SK-N-SH (cell line): Measurements from ENCODE around the gene CLC. TPM values are rescaled to one million over a fixed set of nuclear protein-coding genes. Genes with fewer than 3 reads are reported as not detected.

Source experiments
- CTCF ChIA-PET: fragments of 300-600, 350-600 bp; formaldehyde crosslinking; extraction: SDS; loops from one replicate; lab custom pipeline; 2021; lab: Yijun Ruan, JAX
- POLR2A ChIA-PET: fragments of 350-600 bp; sonication (Branson Sonifier 250); formaldehyde crosslinking; extraction: SDS; loops from one replicate; lab custom pipeline; 2020; ENCODE audit warnings: antibody characterized with exemption, inconsistent platforms; lab: Yijun Ruan, JAX
- DNase-seq: peaks from one replicate; pipeline ENCODE4 v3.0.0; 2012
- H2AFZ ChIP-seq: fragments of 200-600 bp; sonication (generic); 2 replicates; pipeline ENCODE4 v1.8.1; 2016; ENCODE audit warnings: antibody characterized with exemption, mild to moderate bottlenecking, low read depth
- H3F3A ChIP-seq: fragments of 200-600 bp; sonication (generic); replicated peaks from 2 replicates; pipeline ENCODE3; 2016; ENCODE audit warnings: antibody characterized with exemption, mild to moderate bottlenecking; ENCODE audit not compliant: insufficient read depth
- H3K27ac ChIP-seq, 2 experiments: fragments of 200-500 bp in 1 of 2; fragments of 200-600 bp in 1 of 2; sonication (Bioruptor generic) in 1 of 2; sonication (generic), shearing (Covaris generic) in 1 of 2; 2 replicates each; pipeline versions ENCODE4 v1.5.1 to v1.6.1; 2014 to 2016; ENCODE audit warnings: low read depth in 2 of 2, inconsistent platforms in 1 of 2, low read length in 1 of 2, mild to moderate bottlenecking in 1 of 2, mixed read lengths in 1 of 2
- H3K27me3 ChIP-seq: fragments of 200-600 bp; sonication (generic), shearing (Covaris generic); 2 replicates; pipeline ENCODE4 v1.6.1; 2016; ENCODE audit warnings: mixed run types; ENCODE audit not compliant: insufficient read depth
- H3K36me3 ChIP-seq, 2 experiments: fragments of 200-500 bp in 1 of 2; fragments of 200-600 bp in 1 of 2; sonication (Bioruptor generic) in 1 of 2; sonication (generic) in 1 of 2; replicated peaks in 1 of 2; 2 replicates each; pipeline versions ENCODE3 to v1.5.1; 2014 to 2016; ENCODE audit warnings: low read length in 1 of 2, mild to moderate bottlenecking in 1 of 2; ENCODE audit not compliant: insufficient read depth in 2 of 2, control insufficient read depth in 1 of 2
- H3K4me1 ChIP-seq, 2 experiments: fragments of 200-500 bp in 1 of 2; fragments of 200-600 bp in 1 of 2; sonication (Bioruptor generic) in 1 of 2; sonication (generic), shearing (Covaris generic) in 1 of 2; 2 replicates each; pipeline versions ENCODE4 v1.5.1 to v1.6.1; 2014 to 2016; ENCODE audit warnings: low read depth in 1 of 2, low read length in 1 of 2, mixed run types in 1 of 2; ENCODE audit not compliant: insufficient read depth in 2 of 2, control insufficient read depth in 1 of 2
- H3K4me2 ChIP-seq: fragments of 200-600 bp; sonication (generic), shearing (Covaris generic); 2 replicates; pipeline ENCODE4 v1.6.1; 2017; ENCODE audit warnings: mixed run types
- H3K4me3 ChIP-seq, 2 experiments: fragments of 200-500 bp in 1 of 2; fragments of 200-600 bp in 1 of 2; sonication (Bioruptor generic) in 1 of 2; sonication (generic), shearing (Covaris generic) in 1 of 2; 2 replicates each; pipeline versions ENCODE4 v1.5.1 to v1.8.1; 2014 to 2016; ENCODE audit warnings: low read depth in 2 of 2, inconsistent platforms in 1 of 2, low read length in 1 of 2, mild to moderate bottlenecking in 1 of 2, mixed read lengths in 1 of 2, moderate library complexity in 1 of 2
- H3K79me2 ChIP-seq: fragments of 200-600 bp; sonication (generic); 2 replicates; pipeline ENCODE4 v1.8.1; 2017; ENCODE audit warnings: mild to moderate bottlenecking; ENCODE audit not compliant: insufficient read depth
- H3K9ac ChIP-seq: fragments of 200-600 bp; sonication (generic); 2 replicates; pipeline ENCODE4 v1.6.1; 2017; ENCODE audit warnings: mixed run types
- H3K9me2 ChIP-seq: fragments of 200-600 bp; sonication (generic); 2 replicates; pipeline ENCODE4 v1.6.1; 2017; ENCODE audit warnings: mixed run types
- H3K9me3 ChIP-seq: fragments of 200-600 bp; sonication (generic); 2 replicates; pipeline ENCODE4 v1.6.1; 2017; ENCODE audit warnings: mixed run types, mild to moderate bottlenecking, moderate library complexity
- H4K20me1 ChIP-seq: fragments of 200-600 bp; sonication (generic); 2 replicates; pipeline ENCODE4 v1.6.1; 2017; ENCODE audit warnings: mild to moderate bottlenecking, mixed run types; ENCODE audit not compliant: insufficient read depth
- ELF1 ChIP-seq: IDR thresholded peaks from 2 replicates; pipeline ENCODE4 v1.4.0; 2012
- EZH2phosphoT487 ChIP-seq: fragments of 200-600 bp; sonication (generic); IDR thresholded peaks from 2 replicates; pipeline ENCODE4 v1.6.1; 2017; ENCODE audit warnings: low read depth, mixed run types, mild to moderate bottlenecking, antibody characterized with exemption, moderate library complexity, borderline replicate concordance
- FOSL2 ChIP-seq: IDR thresholded peaks from 2 replicates; pipeline ENCODE4 v1.4.0; 2012; ENCODE audit warnings: low read depth, mild to moderate bottlenecking, moderate library complexity, borderline replicate concordance
- FOXJ3 ChIP-seq: sonication (generic); formaldehyde crosslinking; IDR thresholded peaks from 2 replicates; pipeline ENCODE4 v1.5.1; 2020; ENCODE audit warnings: mild to moderate bottlenecking, missing genetic modification reagents
- FOXM1 ChIP-seq: IDR thresholded peaks from 2 replicates; pipeline ENCODE4 v1.4.0; 2012; ENCODE audit warnings: low read depth, mild to moderate bottlenecking
- GATA2 ChIP-seq: sonication (generic); formaldehyde crosslinking; IDR thresholded peaks from 2 replicates; pipeline ENCODE4 v1.5.0; 2020; ENCODE audit warnings: mild to moderate bottlenecking, missing genetic modification reagents
- JUND ChIP-seq: IDR thresholded peaks from 2 replicates; pipeline ENCODE4 v1.4.0; 2012
- MEF2A ChIP-seq: IDR thresholded peaks from 2 replicates; pipeline ENCODE4 v1.4.0; 2012; ENCODE audit warnings: low read depth, borderline replicate concordance
- MXI1 ChIP-seq: IDR thresholded peaks from 2 replicates; pipeline ENCODE4 v1.6.1; 2012; ENCODE audit warnings: mild to moderate bottlenecking, low read depth, low read length, improper control_type of control experiment
- NFIC ChIP-seq: IDR thresholded peaks from 2 replicates; pipeline ENCODE4 v1.4.0; 2012; ENCODE audit warnings: borderline replicate concordance
- POLR2AphosphoS5 ChIP-seq: IDR thresholded peaks from 2 replicates; pipeline ENCODE4 v1.6.1; 2012; ENCODE audit warnings: low read depth, low read length
- RCOR1 ChIP-seq: fragments of 150-350 bp; IDR thresholded peaks from 2 replicates; pipeline ENCODE4 v1.6.1; 2017; ENCODE audit warnings: antibody characterized with exemption, low read length
- RFX5 ChIP-seq: IDR thresholded peaks from 2 replicates; pipeline ENCODE4 v1.6.1; 2012; ENCODE audit warnings: mild to moderate bottlenecking, improper control_type of control experiment, low read length
- RXRA ChIP-seq: IDR thresholded peaks from 2 replicates; pipeline ENCODE4 v1.4.0; 2012; ENCODE audit warnings: low read depth, mild to moderate bottlenecking, borderline replicate concordance
- SIN3A ChIP-seq: IDR thresholded peaks from 2 replicates; pipeline ENCODE4 v1.6.1; 2012; ENCODE audit warnings: low read depth, mild to moderate bottlenecking, low read length, moderate library complexity, borderline replicate concordance
- SMC3 ChIP-seq: IDR thresholded peaks from 2 replicates; pipeline ENCODE4 v1.6.1; 2012; ENCODE audit warnings: low read depth, low read length, improper control_type of control experiment
- TAF1 ChIP-seq: IDR thresholded peaks from 2 replicates; pipeline ENCODE4 v1.6.1; 2012; ENCODE audit warnings: low read depth, mild to moderate bottlenecking, low read length, moderate library complexity, borderline replicate concordance
- TCF12 ChIP-seq: IDR thresholded peaks from 2 replicates; pipeline ENCODE4 v1.4.0; 2012
- TEAD4 ChIP-seq: IDR thresholded peaks from 2 replicates; pipeline ENCODE4 v1.4.0; 2012; ENCODE audit warnings: mild to moderate bottlenecking, borderline replicate concordance; ENCODE audit not compliant: insufficient read depth
- YY1 ChIP-seq: IDR thresholded peaks from 2 replicates; pipeline ENCODE4 v1.4.0; 2012; ENCODE audit warnings: low read depth, mild to moderate bottlenecking
- WGBS: methylation state at CpG from one replicate; pipeline ENCODE4 v1.1.6; 2017; ENCODE audit warnings: low lambda C conversion rate; 5-methylcytosine and 5-hydroxymethylcytosine counted together
- polyA plus RNA-seq, 3 experiments: library from polyadenylated mRNA; depleted of rRNA; stranded (reverse); fragments of >200 nt; gene quantifications; 2 replicates each; pipeline ENCODE4 v1.2.3, GENCODE V29; 2012
- TF ChIP-seq, protein P1 (sequence below): IDR thresholded peaks from 2 replicates; pipeline ENCODE4 v1.4.0; 2012; ENCODE audit warnings: low read depth, borderline replicate concordance
- TF ChIP-seq, protein P2 (sequence below): fragments of 200-600 bp; sonication (generic); IDR thresholded peaks from 2 replicates; pipeline ENCODE4 v1.6.1; 2017; ENCODE audit warnings: antibody characterized with exemption, mild to moderate bottlenecking, moderate library complexity
- TF ChIP-seq, protein P3 (sequence below): IDR thresholded peaks from 2 replicates; pipeline ENCODE4; 2012
- TF ChIP-seq, protein P4 (sequence below): IDR thresholded peaks from 2 replicates; pipeline ENCODE4 v1.4.0; 2012; ENCODE audit warnings: low read depth, borderline replicate concordance

The CLC gene
- polyA plus RNA-seq, 1 of the 3 experiments (the other 2 are of a cell fraction), result not detected

DNA sequence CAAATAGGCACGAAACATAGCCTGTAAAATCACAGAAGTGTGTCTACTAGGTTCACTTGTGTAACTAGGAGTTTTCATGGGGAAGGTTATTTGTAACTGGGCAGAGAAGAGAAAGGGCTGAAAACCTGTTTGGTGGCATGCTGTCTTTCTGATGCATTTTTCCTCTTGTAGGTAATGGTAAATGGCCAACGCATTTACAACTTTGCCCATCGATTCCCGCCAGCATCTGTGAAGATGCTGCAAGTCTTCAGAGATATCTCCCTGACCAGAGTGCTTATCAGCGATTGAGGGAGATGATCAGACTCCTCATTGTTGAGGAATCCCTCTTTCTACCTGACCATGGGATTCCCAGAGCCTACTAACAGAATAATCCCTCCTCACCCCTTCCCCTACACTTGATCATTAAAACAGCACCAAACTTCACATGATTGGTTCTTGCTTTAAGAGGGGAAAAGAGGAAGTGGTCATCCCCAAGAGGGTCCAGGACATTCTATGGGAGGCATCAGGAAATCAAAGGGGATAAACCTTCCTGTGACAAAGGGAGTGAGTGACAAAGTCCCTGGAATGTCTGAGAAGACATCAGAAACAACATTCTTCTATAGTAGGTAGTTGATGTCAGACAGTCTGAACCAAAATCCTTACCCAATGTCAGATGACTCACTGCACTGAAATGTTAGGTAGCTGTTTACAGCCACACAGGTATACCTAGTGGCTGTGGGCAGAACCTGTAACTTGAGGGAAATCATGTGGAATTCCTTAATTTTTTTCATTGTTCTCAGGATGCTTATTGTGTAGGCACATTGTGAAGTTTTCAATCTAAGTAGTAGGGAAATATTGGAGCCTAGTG is 28.6 kb downstream of the CLC start:
- no peaks in the 10 kb centered on the region for H3K9me2 ChIP-seq
- ChIA-PET CTCF (no interaction called here), POLR2A (no interaction called here)
- no peaks in the 10 kb centered on the region for H3F3A ChIP-seq
- peaks cover 10% of the 10 kb centered on the region; the same call in 1 of the 2 replicates for H3K27me3 ChIP-seq
- H3K9ac ChIP-seq, result no peak overlapping the region
- H3K9me3 ChIP-seq, result no peaks in the 10 kb centered on the region
- no peak overlapping the region for H3K27ac ChIP-seq
- H4K20me1 ChIP-seq, result no peaks in the 10 kb centered on the region
- no peak overlapping the region for H3K4me3 ChIP-seq
- no peak overlapping the region for H2AFZ ChIP-seq
- H3K4me2 ChIP-seq, result no peak overlapping the region
- no peaks in the 10 kb centered on the region for H3K4me1 ChIP-seq
- no peak for TF ChIP-seq FOXM1
- TF ChIP-seq, protein P1, sequence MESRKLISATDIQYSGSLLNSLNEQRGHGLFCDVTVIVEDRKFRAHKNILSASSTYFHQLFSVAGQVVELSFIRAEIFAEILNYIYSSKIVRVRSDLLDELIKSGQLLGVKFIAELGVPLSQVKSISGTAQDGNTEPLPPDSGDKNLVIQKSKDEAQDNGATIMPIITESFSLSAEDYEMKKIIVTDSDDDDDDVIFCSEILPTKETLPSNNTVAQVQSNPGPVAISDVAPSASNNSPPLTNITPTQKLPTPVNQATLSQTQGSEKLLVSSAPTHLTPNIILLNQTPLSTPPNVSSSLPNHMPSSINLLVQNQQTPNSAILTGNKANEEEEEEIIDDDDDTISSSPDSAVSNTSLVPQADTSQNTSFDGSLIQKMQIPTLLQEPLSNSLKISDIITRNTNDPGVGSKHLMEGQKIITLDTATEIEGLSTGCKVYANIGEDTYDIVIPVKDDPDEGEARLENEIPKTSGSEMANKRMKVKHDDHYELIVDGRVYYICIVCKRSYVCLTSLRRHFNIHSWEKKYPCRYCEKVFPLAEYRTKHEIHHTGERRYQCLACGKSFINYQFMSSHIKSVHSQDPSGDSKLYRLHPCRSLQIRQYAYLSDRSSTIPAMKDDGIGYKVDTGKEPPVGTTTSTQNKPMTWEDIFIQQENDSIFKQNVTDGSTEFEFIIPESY, result no peak
- no peak for TF ChIP-seq EZH2phosphoT487
- TF ChIP-seq TCF12, result no peak
- no peak for TF ChIP-seq SIN3A
- no peak for TF ChIP-seq ELF1
- no peak for TF ChIP-seq FOSL2
- no peak for TF ChIP-seq NFIC
- TF ChIP-seq GATA2, result no peak
- TF ChIP-seq MXI1, result no peak
- no peak for TF ChIP-seq YY1
- TF ChIP-seq SMC3, result no peak
- TF ChIP-seq JUND, result no peak
- no peak for TF ChIP-seq RFX5
- TF ChIP-seq FOXJ3, result no peak
- no peak for TF ChIP-seq TEAD4
- TF ChIP-seq, all 33 proteins: peak for 0
- no peak for DNase-seq
- 7% methylated on average over 5 of the region's 5 CpGs for WGBS
- H3K36me3 ChIP-seq, result no peaks in the 10 kb centered on the region
- H3K79me2 ChIP-seq, result no peaks in the 10 kb centered on the region

DNA sequence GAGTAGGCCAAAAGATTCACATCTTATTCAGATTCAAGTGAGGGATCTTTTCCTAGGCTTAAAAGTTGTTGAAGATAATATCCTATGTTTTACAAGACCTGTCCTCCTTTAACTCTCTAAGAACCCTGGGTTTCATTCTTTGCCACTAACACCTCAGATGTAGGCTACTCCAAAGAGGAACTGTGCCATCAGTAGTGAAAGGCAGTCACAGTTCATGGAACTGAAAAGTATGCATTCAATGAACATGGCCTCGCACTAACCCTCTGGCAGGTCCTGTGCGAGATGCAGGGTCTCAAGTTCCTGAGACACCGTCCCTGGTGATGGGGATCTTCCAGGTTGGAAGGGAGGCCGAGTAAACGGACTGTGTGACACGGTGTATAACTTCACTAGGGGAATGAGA is 29.2 kb downstream of the CLC start:
- Histone ChIP-seq H3K4me2 (no peak overlapping the region), H3K9ac (no peak overlapping the region), H3K27me3 (peaks cover 10% of the 10 kb centered on the region; the same call in 1 of the 2 replicates), H3K79me2 (no peaks in the 10 kb centered on the region), H3K27ac (no peak overlapping the region), H2AFZ (no peak overlapping the region), H3K36me3 (no peaks in the 10 kb centered on the region), H3K4me3 (no peak overlapping the region), H3K9me3 (no peaks in the 10 kb centered on the region), H3K9me2 (no peaks in the 10 kb centered on the region), H4K20me1 (no peaks in the 10 kb centered on the region), H3F3A (no peaks in the 10 kb centered on the region), H3K4me1 (no peaks in the 10 kb centered on the region)
- ChIA-PET CTCF (no interaction called here), POLR2A (no interaction called here)
- no peak for DNase-seq
- WGBS, result 2% methylated on average over 6 of the region's 6 CpGs
- TF ChIP-seq TAF1 (no peak), POLR2AphosphoS5 (no peak), EZH2phosphoT487 (no peak), FOXJ3 (no peak), MEF2A (no peak), SIN3A (no peak), RCOR1 (no peak), FOXM1 (no peak), RXRA (no peak), GATA2 (no peak)
- TF ChIP-seq, protein P2, sequence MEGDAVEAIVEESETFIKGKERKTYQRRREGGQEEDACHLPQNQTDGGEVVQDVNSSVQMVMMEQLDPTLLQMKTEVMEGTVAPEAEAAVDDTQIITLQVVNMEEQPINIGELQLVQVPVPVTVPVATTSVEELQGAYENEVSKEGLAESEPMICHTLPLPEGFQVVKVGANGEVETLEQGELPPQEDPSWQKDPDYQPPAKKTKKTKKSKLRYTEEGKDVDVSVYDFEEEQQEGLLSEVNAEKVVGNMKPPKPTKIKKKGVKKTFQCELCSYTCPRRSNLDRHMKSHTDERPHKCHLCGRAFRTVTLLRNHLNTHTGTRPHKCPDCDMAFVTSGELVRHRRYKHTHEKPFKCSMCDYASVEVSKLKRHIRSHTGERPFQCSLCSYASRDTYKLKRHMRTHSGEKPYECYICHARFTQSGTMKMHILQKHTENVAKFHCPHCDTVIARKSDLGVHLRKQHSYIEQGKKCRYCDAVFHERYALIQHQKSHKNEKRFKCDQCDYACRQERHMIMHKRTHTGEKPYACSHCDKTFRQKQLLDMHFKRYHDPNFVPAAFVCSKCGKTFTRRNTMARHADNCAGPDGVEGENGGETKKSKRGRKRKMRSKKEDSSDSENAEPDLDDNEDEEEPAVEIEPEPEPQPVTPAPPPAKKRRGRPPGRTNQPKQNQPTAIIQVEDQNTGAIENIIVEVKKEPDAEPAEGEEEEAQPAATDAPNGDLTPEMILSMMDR, result no peak
- TF ChIP-seq, protein P3, sequence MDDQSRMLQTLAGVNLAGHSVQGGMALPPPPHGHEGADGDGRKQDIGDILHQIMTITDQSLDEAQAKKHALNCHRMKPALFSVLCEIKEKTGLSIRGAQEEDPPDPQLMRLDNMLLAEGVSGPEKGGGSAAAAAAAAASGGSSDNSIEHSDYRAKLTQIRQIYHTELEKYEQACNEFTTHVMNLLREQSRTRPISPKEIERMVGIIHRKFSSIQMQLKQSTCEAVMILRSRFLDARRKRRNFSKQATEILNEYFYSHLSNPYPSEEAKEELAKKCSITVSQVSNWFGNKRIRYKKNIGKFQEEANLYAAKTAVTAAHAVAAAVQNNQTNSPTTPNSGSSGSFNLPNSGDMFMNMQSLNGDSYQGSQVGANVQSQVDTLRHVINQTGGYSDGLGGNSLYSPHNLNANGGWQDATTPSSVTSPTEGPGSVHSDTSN, result no peak
- TF ChIP-seq, protein P4, sequence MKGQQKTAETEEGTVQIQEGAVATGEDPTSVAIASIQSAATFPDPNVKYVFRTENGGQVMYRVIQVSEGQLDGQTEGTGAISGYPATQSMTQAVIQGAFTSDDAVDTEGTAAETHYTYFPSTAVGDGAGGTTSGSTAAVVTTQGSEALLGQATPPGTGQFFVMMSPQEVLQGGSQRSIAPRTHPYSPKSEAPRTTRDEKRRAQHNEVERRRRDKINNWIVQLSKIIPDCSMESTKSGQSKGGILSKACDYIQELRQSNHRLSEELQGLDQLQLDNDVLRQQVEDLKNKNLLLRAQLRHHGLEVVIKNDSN, result no peak
